HepG2 (cell line): Measurements from ENCODE around the gene THRA. TPM values are rescaled to one million over a fixed set of nuclear protein-coding genes. Genes with fewer than 3 reads are reported as not detected.

Experiments
- ARNT ChIP-seq: fragments of 450-650 bp; IDR thresholded peaks from 2 replicates; pipeline ENCODE4 v1.6.1; 2017
- DR1 ChIP-seq: sonication (generic); formaldehyde crosslinking; IDR thresholded peaks from 2 replicates; pipeline ENCODE4 v1.8.0; 2021; ENCODE audit warnings: mild to moderate bottlenecking, missing genetic modification reagents, inconsistent platforms
- EED ChIP-seq: sonication (generic); formaldehyde crosslinking; IDR thresholded peaks from 2 replicates; pipeline ENCODE4 v1.5.0; 2020; ENCODE audit warnings: mild to moderate bottlenecking, missing genetic modification reagents
- HIVEP1 ChIP-seq: sonication (generic); formaldehyde crosslinking; IDR thresholded peaks from 2 replicates; pipeline ENCODE4 v1.4.0; 2020; ENCODE audit warnings: mild to moderate bottlenecking, missing genetic modification reagents
- KAT2B ChIP-seq: fragments of 150-350 bp; IDR thresholded peaks from 2 replicates; pipeline ENCODE4 v1.6.1; 2014; ENCODE audit warnings: low read depth, low read length, borderline replicate concordance
- NRL ChIP-seq: sonication (generic); formaldehyde crosslinking; IDR thresholded peaks from 2 replicates; pipeline ENCODE4 v1.5.0; 2020; ENCODE audit warnings: missing genetic modification reagents, mild to moderate bottlenecking, moderate library complexity, borderline replicate concordance
- SMAD3 ChIP-seq: sonication (generic); formaldehyde crosslinking; IDR thresholded peaks from 2 replicates; pipeline ENCODE4 v1.4.0; 2020; ENCODE audit warnings: missing genetic modification reagents
- SMYD3 ChIP-seq: sonication (generic); formaldehyde crosslinking; IDR thresholded peaks from 2 replicates; pipeline ENCODE4 v1.8.1; 2023; ENCODE audit warnings: mild to moderate bottlenecking, missing genetic modification reagents
- SOX13 ChIP-seq, 3 experiments: fragments of 450-650 bp in 1 of 3; sonication (generic) in 1 of 3; formaldehyde crosslinking in 1 of 3; IDR thresholded peaks in 2 of 3; conservative IDR thresholded peaks in 1 of 3; 2 replicates each; pipeline versions ENCODE4 v1.5.0 to v1.6.1; 2016 to 2020; ENCODE audit warnings: antibody characterized with exemption in 1 of 3, mild to moderate bottlenecking in 1 of 3, missing compliant biosample characterization in 1 of 3, missing genetic modification reagents in 1 of 3, moderate library complexity in 1 of 3
- STAG1 ChIP-seq: sonication (generic); formaldehyde crosslinking; IDR thresholded peaks from 2 replicates; pipeline ENCODE4 v1.4.0; 2020; ENCODE audit warnings: missing genetic modification reagents
- TSC22D2 ChIP-seq: sonication (generic); formaldehyde crosslinking; IDR thresholded peaks from 2 replicates; pipeline ENCODE4 v1.5.1; 2020; ENCODE audit warnings: missing genetic modification reagents, mild to moderate bottlenecking, borderline replicate concordance
- ZNF124 ChIP-seq: sonication (generic); formaldehyde crosslinking; IDR thresholded peaks from 2 replicates; pipeline ENCODE4 v1.4.0; 2020; ENCODE audit warnings: missing genetic modification reagents
- ZNF256 ChIP-seq: sonication (generic); formaldehyde crosslinking; conservative IDR thresholded peaks from 2 replicates; pipeline ENCODE4 v1.4.0; 2020; ENCODE audit warnings: missing genetic modification reagents
- ZNF296 ChIP-seq: sonication (generic); formaldehyde crosslinking; conservative IDR thresholded peaks from 2 replicates; pipeline ENCODE4 v1.5.0; 2020; ENCODE audit warnings: mild to moderate bottlenecking, missing genetic modification reagents
- ZNF878 ChIP-seq: sonication (generic); formaldehyde crosslinking; IDR thresholded peaks from 2 replicates; pipeline ENCODE4 v1.8.1; 2023; ENCODE audit warnings: mild to moderate bottlenecking, missing genetic modification reagents, moderate library complexity
- ZSCAN12 ChIP-seq: sonication (generic); formaldehyde crosslinking; IDR thresholded peaks from 2 replicates; pipeline ENCODE4 v1.9.0; 2021; ENCODE audit warnings: mild to moderate bottlenecking, missing genetic modification reagents
- polyA plus RNA-seq, 8 experiments: library from polyadenylated mRNA; depleted of rRNA in 3 of 8; stranded (reverse) in 7 of 8; unstranded in 1 of 8; fragments of >200 nt; fragmentation: Illumina TruSeq in 4 of 8; extraction: Trizol in 4 of 8; gene quantifications; 2 replicates each; pipeline versions ENCODE4 v1.2.1 to v1.2.3, GENCODE V29; 2011 to 2016; ENCODE audit warnings: low read depth in 4 of 8, missing spikeins in 1 of 8, mixed read lengths in 1 of 8; ENCODE audit not compliant: insufficient read depth in 1 of 8
- total RNA-seq, 5 experiments: library from RNA; depleted of rRNA; stranded (reverse); fragments of >200 nt; fragmentation: Illumina TruSeq; extraction: Trizol; gene quantifications; 2 replicates each; pipeline ENCODE4 v1.2.3, GENCODE V29; 2016; ENCODE audit warnings: low read depth in 1 of 5
- TF ChIP-seq, protein P1 (sequence below): sonication (generic); formaldehyde crosslinking; IDR thresholded peaks from 2 replicates; pipeline ENCODE4 v1.4.0; 2020; ENCODE audit warnings: missing genetic modification reagents
- TF ChIP-seq, protein P2 (sequence below): sonication (generic); formaldehyde crosslinking; conservative IDR thresholded peaks from 2 replicates; pipeline ENCODE4 v1.4.0; 2020; ENCODE audit warnings: missing genetic modification reagents
- TF ChIP-seq, protein P3 (sequence below): sonication (generic); formaldehyde crosslinking; IDR thresholded peaks from 2 replicates; pipeline ENCODE4 v1.4.0; 2020; ENCODE audit warnings: missing genetic modification reagents
- TF ChIP-seq, protein P4 (sequence below): sonication (generic); formaldehyde crosslinking; IDR thresholded peaks from 2 replicates; pipeline ENCODE4 v1.5.0; 2020; ENCODE audit warnings: mild to moderate bottlenecking, low read depth, missing genetic modification reagents, borderline replicate concordance
- TF ChIP-seq, protein P5 (sequence below): sonication (generic); formaldehyde crosslinking; IDR thresholded peaks from 2 replicates; pipeline ENCODE4 v1.5.1; 2020; ENCODE audit warnings: missing genetic modification reagents, mild to moderate bottlenecking, borderline replicate concordance

Gene THRA
- total and polyA plus RNA-seq, 2 of the 13 experiments (the other 11 are each of a cell fraction or from before 2014, with no cell fraction given), result 8.0 to 9.9 TPM

DNA sequence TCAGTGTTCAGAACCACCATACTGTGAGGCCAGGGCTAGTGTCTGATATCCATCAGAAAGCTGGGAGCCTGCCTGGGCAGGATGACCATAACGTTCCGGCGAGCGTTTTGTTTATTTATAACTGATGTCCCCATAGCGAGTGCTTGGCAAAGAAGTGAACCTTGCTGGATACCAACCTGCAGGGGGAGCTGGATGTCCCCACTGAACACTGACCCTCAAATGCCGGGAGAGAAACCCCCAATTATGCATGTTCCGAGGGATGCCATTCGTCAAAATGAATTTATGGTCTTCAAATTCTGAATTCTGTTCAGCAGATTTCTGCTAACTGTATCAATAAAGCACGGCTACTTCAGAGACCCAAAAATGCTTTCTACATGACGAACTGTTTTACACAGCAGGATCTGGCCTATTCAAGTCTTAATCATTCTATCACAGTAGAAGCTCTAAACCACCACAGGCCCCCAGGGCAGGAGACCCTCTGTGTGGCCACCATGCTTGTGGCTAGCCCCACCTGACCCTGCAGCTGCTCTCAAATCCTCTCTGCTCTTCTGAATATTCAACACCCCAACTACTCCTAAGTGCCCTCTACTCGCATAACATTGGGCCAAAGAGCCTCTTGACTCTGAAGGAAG is 23.8 kb upstream of the THRA start (continued):
- TF ChIP-seq SOX13 (IDR thresholded peaks at IDR 0.05), result no peak
- no peak for TF ChIP-seq SOX13 (CRISPR knock-in tag; conservative IDR thresholded peaks at IDR 0.05 in 1 of 2, IDR thresholded peaks at IDR 0.05 in 1 of 2)
- TF ChIP-seq, protein P1, sequence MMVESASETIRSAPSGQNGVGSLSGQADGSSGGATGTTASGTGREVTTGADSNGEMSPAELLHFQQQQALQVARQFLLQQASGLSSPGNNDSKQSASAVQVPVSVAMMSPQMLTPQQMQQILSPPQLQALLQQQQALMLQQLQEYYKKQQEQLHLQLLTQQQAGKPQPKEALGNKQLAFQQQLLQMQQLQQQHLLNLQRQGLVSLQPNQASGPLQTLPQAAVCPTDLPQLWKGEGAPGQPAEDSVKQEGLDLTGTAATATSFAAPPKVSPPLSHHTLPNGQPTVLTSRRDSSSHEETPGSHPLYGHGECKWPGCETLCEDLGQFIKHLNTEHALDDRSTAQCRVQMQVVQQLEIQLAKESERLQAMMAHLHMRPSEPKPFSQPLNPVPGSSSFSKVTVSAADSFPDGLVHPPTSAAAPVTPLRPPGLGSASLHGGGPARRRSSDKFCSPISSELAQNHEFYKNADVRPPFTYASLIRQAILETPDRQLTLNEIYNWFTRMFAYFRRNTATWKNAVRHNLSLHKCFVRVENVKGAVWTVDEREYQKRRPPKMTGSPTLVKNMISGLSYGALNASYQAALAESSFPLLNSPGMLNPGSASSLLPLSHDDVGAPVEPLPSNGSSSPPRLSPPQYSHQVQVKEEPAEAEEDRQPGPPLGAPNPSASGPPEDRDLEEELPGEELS (CRISPR knock-in tag), result no peak
- TF ChIP-seq ARNT, result no peak
- TF ChIP-seq ZNF124 (CRISPR knock-in tag), result no peak
- TF ChIP-seq, protein P2, sequence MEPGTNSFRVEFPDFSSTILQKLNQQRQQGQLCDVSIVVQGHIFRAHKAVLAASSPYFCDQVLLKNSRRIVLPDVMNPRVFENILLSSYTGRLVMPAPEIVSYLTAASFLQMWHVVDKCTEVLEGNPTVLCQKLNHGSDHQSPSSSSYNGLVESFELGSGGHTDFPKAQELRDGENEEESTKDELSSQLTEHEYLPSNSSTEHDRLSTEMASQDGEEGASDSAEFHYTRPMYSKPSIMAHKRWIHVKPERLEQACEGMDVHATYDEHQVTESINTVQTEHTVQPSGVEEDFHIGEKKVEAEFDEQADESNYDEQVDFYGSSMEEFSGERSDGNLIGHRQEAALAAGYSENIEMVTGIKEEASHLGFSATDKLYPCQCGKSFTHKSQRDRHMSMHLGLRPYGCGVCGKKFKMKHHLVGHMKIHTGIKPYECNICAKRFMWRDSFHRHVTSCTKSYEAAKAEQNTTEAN (CRISPR knock-in tag), result no peak
- no peak for TF ChIP-seq HIVEP1
- no peak for TF ChIP-seq SMYD3
- TF ChIP-seq ZSCAN12, result no peak
- no peak for TF ChIP-seq NRL (CRISPR knock-in tag)
- TF ChIP-seq ZNF878 (CRISPR knock-in tag), result no peak
- TF ChIP-seq, protein P3, sequence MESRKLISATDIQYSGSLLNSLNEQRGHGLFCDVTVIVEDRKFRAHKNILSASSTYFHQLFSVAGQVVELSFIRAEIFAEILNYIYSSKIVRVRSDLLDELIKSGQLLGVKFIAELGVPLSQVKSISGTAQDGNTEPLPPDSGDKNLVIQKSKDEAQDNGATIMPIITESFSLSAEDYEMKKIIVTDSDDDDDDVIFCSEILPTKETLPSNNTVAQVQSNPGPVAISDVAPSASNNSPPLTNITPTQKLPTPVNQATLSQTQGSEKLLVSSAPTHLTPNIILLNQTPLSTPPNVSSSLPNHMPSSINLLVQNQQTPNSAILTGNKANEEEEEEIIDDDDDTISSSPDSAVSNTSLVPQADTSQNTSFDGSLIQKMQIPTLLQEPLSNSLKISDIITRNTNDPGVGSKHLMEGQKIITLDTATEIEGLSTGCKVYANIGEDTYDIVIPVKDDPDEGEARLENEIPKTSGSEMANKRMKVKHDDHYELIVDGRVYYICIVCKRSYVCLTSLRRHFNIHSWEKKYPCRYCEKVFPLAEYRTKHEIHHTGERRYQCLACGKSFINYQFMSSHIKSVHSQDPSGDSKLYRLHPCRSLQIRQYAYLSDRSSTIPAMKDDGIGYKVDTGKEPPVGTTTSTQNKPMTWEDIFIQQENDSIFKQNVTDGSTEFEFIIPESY (CRISPR knock-in tag), result peak; percentile 76
- TF ChIP-seq ZNF256, result no peak
- TF ChIP-seq, protein P4, sequence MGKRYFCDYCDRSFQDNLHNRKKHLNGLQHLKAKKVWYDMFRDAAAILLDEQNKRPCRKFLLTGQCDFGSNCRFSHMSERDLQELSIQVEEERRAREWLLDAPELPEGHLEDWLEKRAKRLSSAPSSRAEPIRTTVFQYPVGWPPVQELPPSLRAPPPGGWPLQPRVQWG (CRISPR knock-in tag), result no peak
- no peak for TF ChIP-seq KAT2B
- TF ChIP-seq TSC22D2, result no peak
- peak; percentile 69 for TF ChIP-seq STAG1 (CRISPR knock-in tag)
- no peak for TF ChIP-seq EED
- TF ChIP-seq, protein P5, sequence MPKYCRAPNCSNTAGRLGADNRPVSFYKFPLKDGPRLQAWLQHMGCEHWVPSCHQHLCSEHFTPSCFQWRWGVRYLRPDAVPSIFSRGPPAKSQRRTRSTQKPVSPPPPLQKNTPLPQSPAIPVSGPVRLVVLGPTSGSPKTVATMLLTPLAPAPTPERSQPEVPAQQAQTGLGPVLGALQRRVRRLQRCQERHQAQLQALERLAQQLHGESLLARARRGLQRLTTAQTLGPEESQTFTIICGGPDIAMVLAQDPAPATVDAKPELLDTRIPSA (CRISPR knock-in tag), result no peak
- no peak for TF ChIP-seq ZNF296 (CRISPR knock-in tag)
- TF ChIP-seq SMAD3 (CRISPR knock-in tag), result no peak
- no peak for TF ChIP-seq DR1 (CRISPR knock-in tag)
